Kidney capillary endothelial cell (primary cell): ENCODE data around the gene FGD6.
A peak's percentile ranks its signal among the peaks of the same experiment; 100 is the strongest.
"Not testable (repeated sequence)": the region's sequence is repeated elsewhere in the genome, so short reads cannot be mapped to it uniquely, and the experiment has no call there.

Experiments
- DNase-seq: peaks from one replicate; pipeline ENCODE4 v3.0.0-alpha.2; 2018; ENCODE audit warnings: low spot score

Gene FGD6

GRCh38 chr12:95178136-95178535 is 39.1 kb downstream of the FGD6 start:
- no peak for DNase-seq

GRCh38 chr12:95177201-95177768 is 40.0 kb downstream of the FGD6 start:
- DNase-seq = no peak

- no peak for DNase-seq
Measured at GRCh38 chr12:95173392-95174251, 43.6 kb downstream of the FGD6 start.

- peak; percentile 75 for DNase-seq
Measured at GRCh38 chr12:95169368-95169767, 47.9 kb downstream of the FGD6 start.

GRCh38 chr12:95168746-95169145 is 48.5 kb downstream of the FGD6 start:
- DNase-seq = no peak

GRCh38 chr12:95164656-95165055 is 52.6 kb downstream of the FGD6 start:
- no peak for DNase-seq

GRCh38 chr12:95158919-95159318 is 58.3 kb downstream of the FGD6 start:
- DNase-seq = no peak

GRCh38 chr12:95151821-95152220 is 65.4 kb downstream of the FGD6 start:
- DNase-seq = no peak

GRCh38 chr12:95151406-95151805 is 65.9 kb downstream of the FGD6 start:
- DNase-seq = no peak

- no peak for DNase-seq
Measured at GRCh38 chr12:95150501-95150900, 66.8 kb downstream of the FGD6 start.

GRCh38 chr12:95147866-95148265 is 69.4 kb downstream of the FGD6 start:
- no peak for DNase-seq

GRCh38 chr12:95146769-95147168 is 70.5 kb downstream of the FGD6 start:
- no peak for DNase-seq

- peak; percentile 63 for DNase-seq
Measured at GRCh38 chr12:95143621-95144205, 73.6 kb downstream of the FGD6 start.

GRCh38 chr12:95142431-95143151 is 74.7 kb downstream of the FGD6 start:
- no peak for DNase-seq

GRCh38 chr12:95141310-95141709 is 76.0 kb downstream of the FGD6 start:
- DNase-seq = peak; percentile 52

- not testable (repeated sequence) for DNase-seq
Measured at GRCh38 chr12:95138031-95138430, 79.2 kb downstream of the FGD6 start.

- no peak for DNase-seq
Measured at GRCh38 chr12:95136598-95136997, 80.7 kb downstream of the FGD6 start.

- DNase-seq = no peak
Measured at GRCh38 chr12:95134085-95134484, 83.2 kb downstream of the FGD6 start.

- no peak for DNase-seq
Measured at GRCh38 chr12:95131589-95132340, 85.5 kb downstream of the FGD6 start.

GRCh38 chr12:95130096-95130495 is 87.2 kb downstream of the FGD6 start:
- DNase-seq = no peak

- no peak for DNase-seq
Measured at GRCh38 chr12:95129115-95129514, 88.2 kb downstream of the FGD6 start.

GRCh38 chr12:95126736-95127135 is 90.5 kb downstream of the FGD6 start:
- no peak for DNase-seq
